Caco-2 (cell line): ENCODE results near the gene HDHD3. TPM values are rescaled to one million over a fixed set of nuclear protein-coding genes. Genes with fewer than 3 reads are reported as not detected.

Source experiments
- BruUV-seq: library from RNA; stranded (reverse); fragments of 400-500 nt; replicated peaks from 2 replicates; lab custom pipeline; 2021; lab: Mats Ljungman, UMichigan
- CTCF ChIA-PET: fragments of 300-600 bp; sonication (Branson Sonifier 250); formaldehyde crosslinking; loops from one replicate; lab custom pipeline; 2022; ENCODE audit warnings: antibody characterized with exemption; lab: Charles Lee
- POLR2A ChIA-PET: fragments of 300-600 bp; sonication (Branson Sonifier 250); formaldehyde crosslinking; loops from one replicate; lab custom pipeline; 2022; ENCODE audit warnings: antibody characterized with exemption; lab: Charles Lee
- DNase-seq, 2 experiments: peaks; one replicate each; pipeline versions ENCODE4 v3.0.0 to v3.0.0-alpha.2; 2020 to 2022
- H3K27me3 ChIP-seq: replicated peaks from 2 replicates; pipeline ENCODE4 v1.6.0; 2011; ENCODE audit warnings: low read length; ENCODE audit not compliant: control insufficient read depth, insufficient read depth
- H3K36me3 ChIP-seq: 2 replicates; pipeline ENCODE4 v1.5.1; 2011; ENCODE audit warnings: low read length; ENCODE audit not compliant: control insufficient read depth, insufficient read depth
- H3K4me1 ChIP-seq: fragments of 250-450 bp; sonication (Bioruptor Pico); 2 replicates; pipeline ENCODE4 v1.5.1; 2020; ENCODE audit warnings: mild to moderate bottlenecking
- H3K4me3 ChIP-seq: 2 replicates; pipeline ENCODE4 v1.5.1; 2011; ENCODE audit warnings: low read depth, mild to moderate bottlenecking, control low read depth, low read length
- H3K9me3 ChIP-seq: fragments of 250-450 bp; sonication (Bioruptor Pico); 2 replicates; pipeline ENCODE4 v1.5.1; 2020; ENCODE audit warnings: mild to moderate bottlenecking, moderate library complexity
- H3K27ac Mint-ChIP-seq: one replicate; pipeline ENCODE4 v1.8.0; 2022; ENCODE audit warnings: mixed read lengths; ENCODE audit not compliant: unreplicated experiment
- H3K27me3 Mint-ChIP-seq: one replicate; pipeline ENCODE4 v1.8.0; 2022; ENCODE audit warnings: mixed read lengths; ENCODE audit not compliant: insufficient read depth, unreplicated experiment
- H3K36me3 Mint-ChIP-seq: one replicate; pipeline ENCODE4 v1.8.0; 2022; ENCODE audit warnings: mild to moderate bottlenecking, mixed read lengths; ENCODE audit not compliant: insufficient read depth, unreplicated experiment
- H3K4me1 Mint-ChIP-seq: one replicate; pipeline ENCODE4 v1.8.0; 2022; ENCODE audit warnings: low read depth, mixed read lengths; ENCODE audit not compliant: unreplicated experiment
- H3K4me3 Mint-ChIP-seq: one replicate; pipeline ENCODE4 v1.8.0; 2022; ENCODE audit warnings: mild to moderate bottlenecking, moderate library complexity, mixed read lengths; ENCODE audit not compliant: unreplicated experiment
- H3K9me3 Mint-ChIP-seq: one replicate; pipeline ENCODE4 v1.8.0; 2022; ENCODE audit warnings: mixed read lengths; ENCODE audit not compliant: unreplicated experiment
- CTCF ChIP-seq, 2 experiments: fragments of 200-600 bp in 1 of 2; IDR thresholded peaks; 1 replicate in 1 of 2; 2 replicates in 1 of 2; pipeline versions ENCODE4 v1.5.1 to v1.8.0; 2011 to 2022; ENCODE audit warnings: antibody characterized with exemption in 1 of 2, control low read depth in 1 of 2, inconsistent platforms in 1 of 2, low read depth in 1 of 2, low read length in 1 of 2, mild to moderate bottlenecking in 1 of 2, moderate library complexity in 1 of 2; ENCODE audit not compliant: insufficient read depth in 1 of 2, severe bottlenecking in 1 of 2, unreplicated experiment in 1 of 2
- intact Hi-C: fragments of 100-400 bp; cut with micrococcal nuclease; formaldehyde crosslinking; loops from one replicate; pipeline ENCODE4 v1.10.0; 2022; ENCODE audit not compliant: unreplicated experiment
- total RNA-seq: library from RNA; stranded (reverse); gene quantifications from 2 replicates; pipeline ENCODE4 v1.2.3, GENCODE V29; 2022

HDHD3 gene
- total RNA-seq, 1 experiment from 2014 or later, result 64.9 TPM

GRCh38 chr9:113397203-113397631 lies 20.4 kb upstream of the HDHD3 start:
- POLR2A ChIA-PET, result no interaction called here
- no peak for DNase-seq
- Histone ChIP-seq H3K36me3 (no peaks in the 10 kb centered on the region), H3K9me3 (no peaks in the 10 kb centered on the region), H3K4me3 (no peak overlapping the region), H3K4me1 (peaks cover 36% of the 10 kb centered on the region), H3K27me3 (no peaks in the 10 kb centered on the region)
- CTCF ChIA-PET, result interaction anchor here (0.5 kb wide), 1 partner anchor 231 kb away, joined by 3 read pairs; no protein-coding TSS in a partner anchor
- intact Hi-C loops, result no loop called here
- Mint-ChIP-seq H3K4me1 (peaks cover 20% of the 10 kb centered on the region), H3K27ac (no peak overlapping the region), H3K4me3 (no peak overlapping the region), H3K36me3 (peaks cover 20% of the 10 kb centered on the region), H3K9me3 (no peaks in the 10 kb centered on the region), H3K27me3 (no peaks in the 10 kb centered on the region)
- TF ChIP-seq CTCF (IDR thresholded peaks at IDR 0.05; ENCODE audit: insufficient read depth in 1 of 2, low read depth in 1 of 2, low read length in 1 of 2, severe bottlenecking in 1 of 2, unreplicated experiment in 1 of 2), result no peak
- BruUV-seq, result no TSS peak

GRCh38 chr9:113395000-113395861 lies 18.4 kb upstream of the HDHD3 start:
- Histone ChIP-seq H3K4me1 (peaks cover 26% of the 10 kb centered on the region), H3K36me3 (0 out of 2 replicates have a peak, but pooled peaks cover 2% of the 10 kb centered on the region), H3K4me3 (no peak overlapping the region), H3K27me3 (no peaks in the 10 kb centered on the region), H3K9me3 (no peaks in the 10 kb centered on the region)
- no peak overlapping the region for H3K27ac Mint-ChIP-seq
- no TSS peak for BruUV-seq
- H3K36me3 Mint-ChIP-seq, result peaks cover 36% of the 10 kb centered on the region
- TF ChIP-seq CTCF (IDR thresholded peaks at IDR 0.05; ENCODE audit: insufficient read depth in 1 of 2, low read depth in 1 of 2, low read length in 1 of 2, severe bottlenecking in 1 of 2, unreplicated experiment in 1 of 2), result no peak
- ChIA-PET POLR2A (no interaction called here), CTCF (no interaction called here)
- no peak for DNase-seq
- H3K4me3 Mint-ChIP-seq, result no peak overlapping the region
- intact Hi-C loops, result no loop called here
- no peaks in the 10 kb centered on the region for H3K27me3 Mint-ChIP-seq
- H3K4me1 Mint-ChIP-seq, result peaks cover 20% of the 10 kb centered on the region
- H3K9me3 Mint-ChIP-seq, result no peaks in the 10 kb centered on the region

GRCh38 chr9:113393281-113393680 lies 16.5 kb upstream of the HDHD3 start:
- Histone ChIP-seq H3K4me1 (peaks cover 14% of the 10 kb centered on the region), H3K4me3 (no peak overlapping the region), H3K27me3 (no peaks in the 10 kb centered on the region), H3K9me3 (no peaks in the 10 kb centered on the region), H3K36me3 (0 out of 2 replicates have a peak, but pooled peaks cover 4% of the 10 kb centered on the region)
- Mint-ChIP-seq H3K9me3 (no peaks in the 10 kb centered on the region), H3K27ac (no peak overlapping the region), H3K27me3 (no peaks in the 10 kb centered on the region), H3K4me1 (peaks cover 15% of the 10 kb centered on the region), H3K36me3 (peaks cover 46% of the 10 kb centered on the region), H3K4me3 (no peak overlapping the region)
- ChIA-PET POLR2A (no interaction called here), CTCF (interaction anchor here (0.7 kb wide), 1 partner anchor 32 kb away, joined by 4 read pairs; no protein-coding TSS in a partner anchor)
- no peak for DNase-seq
- no peak for TF ChIP-seq CTCF (IDR thresholded peaks at IDR 0.05; ENCODE audit: insufficient read depth in 1 of 2, low read depth in 1 of 2, low read length in 1 of 2, severe bottlenecking in 1 of 2, unreplicated experiment in 1 of 2)
- BruUV-seq, result no TSS peak
- intact Hi-C loops, result no loop called here
